ENCODE data around the gene PDE8A.

PDE8A gene

DNA sequence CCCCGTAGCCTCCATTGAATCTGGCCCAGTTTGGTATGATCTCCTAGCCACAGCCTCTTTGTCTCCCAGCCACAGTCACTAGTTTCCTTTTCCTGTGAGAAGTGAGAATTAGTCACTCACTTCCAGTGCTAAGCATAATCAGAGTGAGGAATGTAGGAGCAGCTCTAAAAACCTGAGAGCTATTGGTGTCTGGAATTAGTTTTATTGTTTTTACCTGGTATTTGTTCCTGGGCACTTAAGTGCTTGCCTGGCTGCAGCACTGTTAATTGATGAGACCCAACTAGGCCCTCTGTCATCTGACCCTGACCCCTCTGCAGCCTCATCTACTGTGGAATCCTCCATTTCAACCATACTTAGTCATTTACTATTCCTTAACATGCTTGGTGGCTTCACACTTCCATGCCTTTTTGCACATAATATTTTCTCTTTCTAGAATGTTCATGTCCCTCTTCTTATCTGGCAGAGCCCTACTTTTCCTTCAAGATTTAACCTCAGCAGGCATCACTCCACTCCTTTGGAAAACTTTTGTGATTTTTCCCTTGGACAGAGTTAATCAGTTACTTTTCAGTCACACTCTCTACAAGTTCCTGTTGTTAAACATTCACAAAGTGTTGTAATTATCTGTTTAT lies 48.8 kb downstream of the PDE8A start:
- DNase-seq (ENCODE audit: low spot score), result no peak
- TF ChIP-seq, protein P1, sequence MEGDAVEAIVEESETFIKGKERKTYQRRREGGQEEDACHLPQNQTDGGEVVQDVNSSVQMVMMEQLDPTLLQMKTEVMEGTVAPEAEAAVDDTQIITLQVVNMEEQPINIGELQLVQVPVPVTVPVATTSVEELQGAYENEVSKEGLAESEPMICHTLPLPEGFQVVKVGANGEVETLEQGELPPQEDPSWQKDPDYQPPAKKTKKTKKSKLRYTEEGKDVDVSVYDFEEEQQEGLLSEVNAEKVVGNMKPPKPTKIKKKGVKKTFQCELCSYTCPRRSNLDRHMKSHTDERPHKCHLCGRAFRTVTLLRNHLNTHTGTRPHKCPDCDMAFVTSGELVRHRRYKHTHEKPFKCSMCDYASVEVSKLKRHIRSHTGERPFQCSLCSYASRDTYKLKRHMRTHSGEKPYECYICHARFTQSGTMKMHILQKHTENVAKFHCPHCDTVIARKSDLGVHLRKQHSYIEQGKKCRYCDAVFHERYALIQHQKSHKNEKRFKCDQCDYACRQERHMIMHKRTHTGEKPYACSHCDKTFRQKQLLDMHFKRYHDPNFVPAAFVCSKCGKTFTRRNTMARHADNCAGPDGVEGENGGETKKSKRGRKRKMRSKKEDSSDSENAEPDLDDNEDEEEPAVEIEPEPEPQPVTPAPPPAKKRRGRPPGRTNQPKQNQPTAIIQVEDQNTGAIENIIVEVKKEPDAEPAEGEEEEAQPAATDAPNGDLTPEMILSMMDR (IDR thresholded peaks at IDR 0.05; ENCODE audit: extremely low read depth, missing control alignments), result no peak

DNA sequence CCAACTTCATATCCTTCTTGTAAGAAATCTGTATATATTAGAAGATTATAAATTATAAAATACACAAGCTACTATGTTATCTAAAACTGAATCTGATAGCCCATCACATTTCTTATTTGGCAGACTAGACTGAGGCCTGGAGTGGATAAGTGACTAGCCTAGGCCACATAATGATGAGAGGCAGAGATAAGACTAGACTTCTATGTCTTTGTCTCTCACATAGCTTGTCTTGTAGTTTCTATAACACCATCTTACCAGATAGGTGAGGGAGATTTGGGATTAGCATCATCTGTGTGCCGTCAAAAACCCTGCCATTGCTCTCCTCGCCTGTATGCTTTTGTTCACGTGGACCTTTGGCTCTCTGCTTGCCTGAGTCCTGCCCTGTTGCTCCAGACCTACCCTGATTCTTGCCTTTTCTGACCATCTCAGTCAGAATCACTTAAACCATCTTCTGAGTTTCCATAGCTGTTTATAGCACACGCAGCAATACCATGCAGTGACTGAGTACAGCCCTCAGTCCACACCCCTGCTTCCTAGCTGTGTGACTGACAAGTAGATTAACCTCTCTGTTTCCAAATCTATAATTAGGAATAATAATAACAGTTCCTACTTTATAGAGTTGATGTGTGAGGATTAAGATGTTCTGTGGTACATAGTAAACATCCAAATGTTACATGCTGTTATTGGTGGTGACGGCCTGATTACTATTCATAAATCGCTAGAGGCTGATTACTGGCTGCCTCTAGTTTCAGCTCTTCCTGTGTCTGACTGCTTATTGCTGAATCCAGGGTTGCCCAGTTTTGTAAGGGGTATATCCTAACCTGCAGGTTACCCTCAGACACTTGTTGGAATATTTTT lies 49.7 kb downstream of the PDE8A start:
- TF ChIP-seq, protein P1 (IDR thresholded peaks at IDR 0.05; ENCODE audit: extremely low read depth, missing control alignments), result no peak
- DNase-seq (ENCODE audit: low spot score), result no peak

DNA sequence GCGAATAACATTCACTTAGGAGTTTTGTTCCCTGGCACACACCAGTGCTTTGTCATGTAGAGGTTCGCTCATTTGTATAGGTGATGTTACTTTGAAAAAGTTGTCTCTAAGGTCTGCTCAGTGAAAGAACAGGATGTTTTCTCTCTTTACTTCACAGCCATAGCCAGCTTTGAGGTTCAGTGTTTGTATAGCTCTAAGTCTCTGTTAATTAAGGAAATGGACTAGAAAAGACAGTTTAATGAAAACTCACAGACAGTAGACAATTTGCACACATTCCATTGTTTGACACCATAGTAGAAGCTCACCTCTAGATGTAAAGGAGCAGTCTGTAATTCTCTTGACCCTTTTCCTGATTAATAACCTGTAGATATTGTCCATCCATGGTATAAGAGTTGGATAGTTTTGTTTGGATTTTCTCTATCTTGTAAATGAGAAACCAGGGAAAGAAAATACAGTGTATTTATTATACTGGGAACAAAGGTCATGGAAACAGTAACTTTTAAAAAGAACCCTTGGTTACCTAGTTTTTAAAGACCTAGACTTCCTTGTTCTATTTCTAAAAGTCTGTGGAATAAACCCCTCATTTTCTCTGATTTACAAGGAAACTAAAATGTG lies 50.4 kb downstream of the PDE8A start:
- TF ChIP-seq, protein P1 (IDR thresholded peaks at IDR 0.05; ENCODE audit: extremely low read depth, missing control alignments), result no peak
- no peak for DNase-seq (ENCODE audit: low spot score)

DNA sequence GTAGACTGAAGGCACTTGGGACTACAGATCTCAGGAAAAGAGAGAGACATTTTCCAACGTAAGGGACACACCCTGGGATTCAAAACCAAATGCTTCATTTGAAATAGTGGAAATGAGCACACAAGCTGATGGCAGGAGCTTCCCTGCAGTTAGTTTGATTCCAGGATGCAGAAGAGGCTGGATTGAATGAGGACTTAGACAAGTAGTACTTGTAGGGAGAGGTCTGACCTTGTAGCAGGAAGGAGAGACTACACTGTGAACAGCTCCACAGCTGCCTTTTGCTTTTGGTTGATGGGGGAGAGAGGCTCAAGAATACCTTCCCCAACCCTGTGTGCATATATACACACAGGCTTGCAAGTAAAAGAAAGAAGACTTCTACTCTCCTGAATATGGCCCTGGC lies 51.5 kb downstream of the PDE8A start:
- TF ChIP-seq, protein P1 (IDR thresholded peaks at IDR 0.05; ENCODE audit: extremely low read depth, missing control alignments), result no peak
- DNase-seq (ENCODE audit: low spot score), result no peak

DNA sequence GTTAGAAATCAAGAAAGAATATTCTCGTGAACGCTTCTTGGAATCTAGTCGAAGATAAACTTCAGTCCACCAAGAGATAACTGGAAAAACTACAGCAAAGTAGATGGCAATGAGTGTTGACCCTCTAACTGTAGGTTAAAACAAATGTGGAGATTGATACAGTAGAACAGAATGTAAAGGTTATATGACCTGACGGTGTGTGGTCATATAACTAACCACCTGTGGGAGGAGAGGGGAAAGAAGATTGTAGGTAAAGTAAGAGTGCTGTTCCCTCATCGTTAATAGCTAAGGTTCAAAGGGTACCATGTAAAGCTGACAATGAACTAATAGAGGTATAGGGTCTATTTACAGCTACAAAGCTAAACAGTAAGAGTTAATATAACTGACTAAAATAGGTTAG lies 52.6 kb downstream of the PDE8A start:
- TF ChIP-seq, protein P1 (IDR thresholded peaks at IDR 0.05; ENCODE audit: extremely low read depth, missing control alignments), result no peak
- no peak for DNase-seq (ENCODE audit: low spot score)

DNA sequence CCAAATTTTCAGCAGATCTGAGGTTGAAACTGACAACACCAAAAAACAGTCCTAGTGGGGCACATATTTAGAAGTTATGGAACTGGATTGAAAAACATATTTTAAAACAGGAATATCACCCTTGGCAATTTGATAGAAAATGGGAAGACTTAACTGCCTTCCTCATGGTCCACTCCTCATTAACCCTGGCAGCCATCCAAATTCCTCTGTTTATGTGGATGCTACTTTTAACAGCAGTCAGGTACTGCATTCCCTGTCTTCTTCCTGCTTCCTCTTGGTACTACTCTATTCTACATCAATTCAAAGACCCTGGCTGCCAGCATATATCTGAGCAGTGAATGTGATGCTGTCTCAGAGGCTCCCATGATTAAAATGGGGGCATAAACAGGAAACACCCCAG lies 54.3 kb downstream of the PDE8A start:
- DNase-seq (ENCODE audit: low spot score), result no peak
- TF ChIP-seq, protein P1 (IDR thresholded peaks at IDR 0.05; ENCODE audit: extremely low read depth, missing control alignments), result no peak

DNA sequence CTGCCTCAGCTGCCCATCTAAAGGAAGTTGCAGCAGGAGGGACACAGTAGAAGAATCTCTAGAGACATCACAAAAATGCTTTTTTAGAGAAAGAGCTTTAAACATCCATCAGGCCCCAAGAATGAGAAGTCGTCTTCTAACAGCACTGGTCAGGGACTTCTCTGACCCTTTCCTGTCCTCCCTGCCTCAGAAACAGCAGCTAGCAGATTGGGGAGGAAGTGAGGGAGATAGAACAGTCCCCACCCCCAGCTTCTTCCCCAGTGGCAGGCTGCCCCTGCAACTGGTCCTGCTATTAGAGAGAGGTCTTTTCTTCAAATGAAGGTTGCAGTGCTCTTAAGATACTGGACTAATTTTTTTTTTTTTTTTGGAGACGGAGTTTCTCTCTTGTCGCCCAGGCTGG lies 55.1 kb downstream of the PDE8A start:
- DNase-seq (ENCODE audit: low spot score), result peak; percentile 50
- TF ChIP-seq, protein P1 (IDR thresholded peaks at IDR 0.05; ENCODE audit: extremely low read depth, missing control alignments), result no peak

Data from GM20000 (cell line).